Parathyroid adenoma (tissue), 2 donors: ENCODE measurements around the gene HOXD8.
A peak's percentile ranks its signal among the peaks of the same experiment; 100 is the strongest.

Source experiments
- H2AFZ ChIP-seq: fragments of 300-600 bp; sonication (generic); one replicate; pipeline ENCODE4 v1.7.0; 2017; ENCODE audit warnings: antibody characterized with exemption, mild to moderate bottlenecking
- H3K27ac ChIP-seq: fragments of 300-600 bp; sonication (generic); one replicate; pipeline ENCODE4 v1.7.0; 2017
- H3K27me3 ChIP-seq: fragments of 300-600 bp; sonication (generic); one replicate; pipeline ENCODE4 v1.7.0; 2017; ENCODE audit warnings: low read length; ENCODE audit not compliant: control insufficient read depth, insufficient read depth
- H3K36me3 ChIP-seq: fragments of 300-600 bp; sonication (generic); one replicate; pipeline ENCODE4 v1.7.0; 2017; ENCODE audit warnings: low read length; ENCODE audit not compliant: control insufficient read depth, insufficient read depth
- H3K4me1 ChIP-seq: fragments of 300-600 bp; sonication (generic); one replicate; pipeline ENCODE4 v1.7.0; 2017; ENCODE audit warnings: control low read depth
- H3K4me2 ChIP-seq: fragments of 300-600 bp; sonication (generic); one replicate; pipeline ENCODE4 v1.7.0; 2017; ENCODE audit warnings: low read length
- H3K4me3 ChIP-seq: fragments of 300-600 bp; sonication (generic); one replicate; pipeline ENCODE4 v1.7.0; 2017; ENCODE audit warnings: low read depth, low read length
- H3K79me2 ChIP-seq: fragments of 300-600 bp; sonication (generic); one replicate; pipeline ENCODE4 v1.7.0; 2017; ENCODE audit warnings: control low read depth
- H3K9ac ChIP-seq: fragments of 300-600 bp; sonication (generic); one replicate; pipeline ENCODE4 v1.7.0; 2017; ENCODE audit warnings: mild to moderate bottlenecking
- H3K9me3 ChIP-seq: fragments of 300-600 bp; sonication (generic); one replicate; pipeline ENCODE4 v1.7.0; 2017; ENCODE audit warnings: low read length; ENCODE audit not compliant: control insufficient read depth
- TF ChIP-seq, protein P1 (sequence below): fragments of 300-600 bp; sonication (generic); IDR thresholded peaks from one replicate; pipeline ENCODE4 v1.7.0; 2017; ENCODE audit warnings: antibody characterized with exemption, mild to moderate bottlenecking
- donor health status: primary hyperparathyroidism.

HOXD8 gene

DNA sequence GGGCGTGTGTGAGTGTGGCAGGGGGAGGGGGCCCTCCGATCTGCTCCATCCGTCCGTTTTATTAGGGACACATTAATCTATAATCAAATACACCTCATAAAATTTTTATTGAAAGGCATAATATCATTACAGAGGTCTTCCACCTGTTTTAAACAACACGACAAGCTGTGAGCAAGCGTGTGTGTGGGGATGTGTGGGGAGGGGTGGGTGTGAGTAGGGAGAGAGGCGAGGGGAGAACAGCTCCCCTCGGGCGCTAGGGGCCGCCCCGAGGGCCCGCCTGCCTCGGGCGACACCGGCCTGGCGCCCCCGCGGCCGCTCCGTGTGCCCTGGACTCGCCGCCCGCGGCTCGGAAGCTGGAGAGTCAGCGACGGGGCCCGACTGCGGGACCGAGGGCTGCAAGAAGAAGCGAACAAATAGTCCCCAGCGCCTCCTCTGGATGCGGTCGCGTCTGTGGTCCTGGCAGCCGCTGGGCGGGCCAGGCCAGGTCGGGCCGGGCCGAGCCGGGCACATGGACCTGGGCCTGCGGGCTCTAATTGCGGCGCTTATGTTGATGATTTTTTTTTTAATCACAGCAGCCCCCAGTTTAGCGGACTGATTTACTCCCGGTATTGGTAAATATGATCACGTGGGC is 7.3 kb upstream of the HOXD8 start:
- Histone ChIP-seq H3K4me3 (peak overlapping the region; percentile 44), H3K4me2 (no peak overlapping the region), H3K27ac (no peak overlapping the region), H3K9ac (no peak overlapping the region), H3K27me3 (peaks cover 27% of the 10 kb centered on the region), H3K9me3 (no peaks in the 10 kb centered on the region), H3K36me3 (no peaks in the 10 kb centered on the region), H3K79me2 (no peaks in the 10 kb centered on the region), H3K4me1 (no peaks in the 10 kb centered on the region), H2AFZ (no peak overlapping the region)
- TF ChIP-seq, protein P1, sequence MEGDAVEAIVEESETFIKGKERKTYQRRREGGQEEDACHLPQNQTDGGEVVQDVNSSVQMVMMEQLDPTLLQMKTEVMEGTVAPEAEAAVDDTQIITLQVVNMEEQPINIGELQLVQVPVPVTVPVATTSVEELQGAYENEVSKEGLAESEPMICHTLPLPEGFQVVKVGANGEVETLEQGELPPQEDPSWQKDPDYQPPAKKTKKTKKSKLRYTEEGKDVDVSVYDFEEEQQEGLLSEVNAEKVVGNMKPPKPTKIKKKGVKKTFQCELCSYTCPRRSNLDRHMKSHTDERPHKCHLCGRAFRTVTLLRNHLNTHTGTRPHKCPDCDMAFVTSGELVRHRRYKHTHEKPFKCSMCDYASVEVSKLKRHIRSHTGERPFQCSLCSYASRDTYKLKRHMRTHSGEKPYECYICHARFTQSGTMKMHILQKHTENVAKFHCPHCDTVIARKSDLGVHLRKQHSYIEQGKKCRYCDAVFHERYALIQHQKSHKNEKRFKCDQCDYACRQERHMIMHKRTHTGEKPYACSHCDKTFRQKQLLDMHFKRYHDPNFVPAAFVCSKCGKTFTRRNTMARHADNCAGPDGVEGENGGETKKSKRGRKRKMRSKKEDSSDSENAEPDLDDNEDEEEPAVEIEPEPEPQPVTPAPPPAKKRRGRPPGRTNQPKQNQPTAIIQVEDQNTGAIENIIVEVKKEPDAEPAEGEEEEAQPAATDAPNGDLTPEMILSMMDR = no peak

DNA sequence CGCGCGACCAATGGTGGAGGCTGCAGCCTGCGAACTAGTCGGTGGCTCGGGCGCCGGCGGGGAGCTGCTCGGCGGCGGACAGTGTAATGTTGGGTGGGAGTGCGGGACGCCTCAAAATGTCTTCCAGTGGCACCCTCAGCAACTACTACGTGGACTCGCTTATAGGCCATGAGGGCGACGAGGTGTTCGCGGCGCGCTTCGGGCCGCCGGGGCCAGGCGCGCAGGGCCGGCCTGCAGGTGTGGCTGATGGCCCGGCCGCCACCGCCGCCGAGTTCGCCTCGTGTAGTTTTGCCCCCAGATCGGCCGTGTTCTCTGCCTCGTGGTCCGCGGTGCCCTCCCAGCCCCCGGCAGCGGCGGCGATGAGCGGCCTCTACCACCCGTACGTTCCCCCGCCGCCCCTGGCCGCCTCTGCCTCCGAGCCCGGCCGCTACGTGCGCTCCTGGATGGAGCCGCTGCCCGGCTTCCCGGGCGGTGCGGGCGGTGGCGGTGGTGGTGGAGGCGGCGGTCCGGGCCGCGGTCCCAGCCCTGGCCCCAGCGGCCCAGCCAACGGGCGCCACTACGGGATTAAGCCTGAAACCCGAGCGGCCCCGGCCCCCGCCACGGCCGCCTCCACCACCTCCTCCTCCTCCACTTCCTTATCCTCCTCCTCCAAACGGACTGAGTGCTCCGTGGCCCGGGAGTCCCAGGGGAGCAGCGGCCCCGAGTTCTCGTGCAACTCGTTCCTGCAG is 6.7 kb upstream of the HOXD8 start, which contains the start of gene HOXD9:
HOXD9 (plus strand) TSS at position 37 of the 728 bp plus-strand sequence; CDS start at position 87, 50 bp downstream.
- peaks cover 25% of the 10 kb centered on the region for H3K27me3 ChIP-seq
- no peaks in the 10 kb centered on the region for H3K4me1 ChIP-seq
- H3K9ac ChIP-seq = no peak within 1 kb of the TSS
- TF ChIP-seq, protein P1 = no peak
- no peaks in the 10 kb centered on the region for H3K79me2 ChIP-seq
- no peaks in the 10 kb centered on the region for H3K36me3 ChIP-seq
- no peaks in the 10 kb centered on the region for H3K9me3 ChIP-seq
- no peak within 1 kb of the TSS for H2AFZ ChIP-seq
- H3K4me3 ChIP-seq = peak within 1 kb of the TSS; percentile 44
- H3K27ac ChIP-seq = no peak within 1 kb of the TSS
- H3K4me2 ChIP-seq = peak within 1 kb of the TSS; percentile 13

DNA sequence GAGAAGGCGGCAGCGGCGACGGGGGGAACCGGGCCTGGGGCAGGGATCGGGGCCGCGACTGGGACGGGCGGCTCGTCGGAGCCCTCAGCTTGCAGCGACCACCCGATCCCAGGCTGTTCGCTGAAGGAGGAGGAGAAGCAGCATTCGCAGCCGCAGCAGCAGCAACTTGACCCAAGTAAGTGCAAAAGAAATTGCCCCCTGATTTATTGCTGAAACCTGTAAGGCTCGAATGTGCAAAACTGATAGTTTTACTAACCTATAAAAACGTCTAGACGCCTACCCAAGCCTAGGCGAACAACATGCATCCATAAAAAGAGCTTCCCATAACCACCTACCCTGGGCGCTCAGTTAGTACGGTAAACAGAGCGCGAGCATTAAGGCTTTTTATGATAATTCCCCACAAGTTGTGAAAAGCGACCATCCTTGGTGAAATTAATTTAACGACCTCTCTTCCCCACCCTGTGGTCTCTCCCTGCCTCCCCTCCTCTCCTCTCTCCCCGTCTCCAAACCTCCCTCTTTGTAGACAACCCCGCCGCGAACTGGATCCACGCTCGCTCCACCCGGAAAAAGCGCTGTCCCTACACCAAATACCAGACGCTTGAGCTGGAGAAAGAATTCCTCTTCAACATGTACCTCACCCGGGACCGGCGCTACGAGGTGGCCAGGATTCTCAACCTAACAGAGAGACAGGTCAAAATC is 5.9 kb upstream of the HOXD8 start:
- Histone ChIP-seq H3K9me3 (no peaks in the 10 kb centered on the region), H3K4me2 (peak overlapping the region; percentile 13), H3K27ac (no peak overlapping the region), H3K4me3 (peak overlapping the region; percentile 44), H3K9ac (no peak overlapping the region), H2AFZ (no peak overlapping the region), H3K79me2 (no peaks in the 10 kb centered on the region), H3K36me3 (no peaks in the 10 kb centered on the region), H3K27me3 (peaks cover 25% of the 10 kb centered on the region), H3K4me1 (no peaks in the 10 kb centered on the region)
- TF ChIP-seq, protein P1 = no peak

DNA sequence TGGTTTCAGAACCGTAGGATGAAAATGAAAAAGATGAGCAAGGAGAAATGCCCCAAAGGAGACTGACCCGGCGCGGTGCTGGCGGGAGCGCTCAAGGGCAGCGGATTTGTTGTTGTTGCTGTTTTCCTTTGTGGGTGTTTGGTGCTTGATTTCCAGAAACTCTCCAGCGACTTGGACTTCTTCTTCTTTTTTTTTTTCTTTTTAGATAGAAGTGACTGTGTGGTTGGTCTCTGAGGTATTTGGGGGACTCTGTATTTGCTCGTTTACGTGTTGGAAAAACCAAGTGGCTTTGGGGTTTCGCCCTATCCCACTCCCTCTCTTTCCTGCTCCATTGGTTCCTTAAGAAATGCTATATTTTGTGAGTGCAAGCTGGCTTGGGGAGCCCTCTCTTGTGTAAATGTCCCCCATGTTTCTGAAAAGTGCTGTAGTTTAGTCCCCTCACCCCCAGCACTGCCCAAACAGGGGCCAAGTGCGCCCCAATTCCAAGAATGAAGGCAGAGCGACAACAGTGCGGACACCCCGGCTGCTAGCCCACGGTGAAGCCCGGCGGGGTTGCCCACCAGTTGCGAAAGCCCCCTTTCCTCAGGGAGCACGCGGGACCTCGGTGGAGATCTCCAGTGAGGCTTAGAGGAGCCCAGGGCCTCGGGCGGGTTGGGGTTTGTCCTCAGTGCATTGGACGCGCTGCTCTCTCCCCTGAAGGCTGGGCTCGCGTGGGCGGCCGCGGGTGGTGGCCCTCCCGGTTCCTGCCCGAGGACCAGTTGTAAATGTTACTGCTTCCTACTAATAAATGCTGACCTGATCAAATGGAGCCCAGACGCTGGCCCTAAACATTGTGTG is 5.2 kb upstream of the HOXD8 start:
- peaks cover 25% of the 10 kb centered on the region for H3K27me3 ChIP-seq
- no peak overlapping the region for H3K4me3 ChIP-seq
- H2AFZ ChIP-seq = no peak overlapping the region
- H3K4me2 ChIP-seq = no peak overlapping the region
- H3K9me3 ChIP-seq = no peaks in the 10 kb centered on the region
- no peaks in the 10 kb centered on the region for H3K4me1 ChIP-seq
- no peak overlapping the region for H3K27ac ChIP-seq
- no peaks in the 10 kb centered on the region for H3K79me2 ChIP-seq
- TF ChIP-seq, protein P1 = no peak
- no peak overlapping the region for H3K9ac ChIP-seq
- no peaks in the 10 kb centered on the region for H3K36me3 ChIP-seq
